Endodermal cell (in vitro differentiated cells): ENCODE data around the gene ZNF560. TPM values are rescaled to one million over a fixed set of nuclear protein-coding genes. Genes with fewer than 3 reads are reported as not detected.

Source experiments
- DNase-seq: peaks from one replicate; pipeline ENCODE4 v3.0.0-alpha.2; 2017
- H3K27ac ChIP-seq: 2 replicates; pipeline ENCODE4 v1.5.1; 2013; ENCODE audit warnings: mild to moderate bottlenecking, low read depth, low read length, moderate library complexity
- H3K27me3 ChIP-seq: 2 replicates; pipeline ENCODE4 v1.6.1; 2013; ENCODE audit warnings: mild to moderate bottlenecking, low read length, moderate library complexity; ENCODE audit not compliant: insufficient read depth, control insufficient read depth, poor library complexity, severe bottlenecking
- H3K36me3 ChIP-seq: 2 replicates; pipeline ENCODE4 v1.7.0; 2013; ENCODE audit warnings: mild to moderate bottlenecking, low read length, moderate library complexity; ENCODE audit not compliant: control insufficient read depth, insufficient read depth
- H3K4me1 ChIP-seq: one replicate; pipeline ENCODE4 v1.7.0; 2013; ENCODE audit warnings: low read length; ENCODE audit not compliant: control insufficient read depth, insufficient read depth
- H3K4me3 ChIP-seq: 2 replicates; pipeline ENCODE4 v1.5.1; 2013; ENCODE audit warnings: mild to moderate bottlenecking, low read length, moderate library complexity
- H3K9ac ChIP-seq: 2 replicates; pipeline ENCODE4 v1.6.1; 2013; ENCODE audit warnings: mild to moderate bottlenecking, low read length, moderate library complexity; ENCODE audit not compliant: poor library complexity, severe bottlenecking; ENCODE audit errors: extremely low read depth
- H3K9me3 ChIP-seq: 2 replicates; pipeline ENCODE4 v1.6.1; 2013; ENCODE audit warnings: mild to moderate bottlenecking, low read length, moderate library complexity; ENCODE audit not compliant: control insufficient read depth
- H3K27ac Mint-ChIP-seq: 2 replicates; pipeline ENCODE4 v1.8.0; 2020; ENCODE audit warnings: mixed read lengths
- H3K27me3 Mint-ChIP-seq: 2 replicates; pipeline ENCODE4 v1.8.0; 2021; ENCODE audit warnings: mild to moderate bottlenecking, mixed read lengths; ENCODE audit not compliant: insufficient read depth
- H3K36me3 Mint-ChIP-seq: 2 replicates; pipeline ENCODE4 v1.8.0; 2020; ENCODE audit warnings: low read depth, mixed read lengths
- H3K4me1 Mint-ChIP-seq: 2 replicates; pipeline ENCODE4 v1.8.0; 2020; ENCODE audit warnings: mixed read lengths
- H3K4me3 Mint-ChIP-seq: 2 replicates; pipeline ENCODE4 v1.8.0; 2020; ENCODE audit warnings: mild to moderate bottlenecking, moderate library complexity, mixed read lengths
- H3K9me3 Mint-ChIP-seq: 2 replicates; pipeline ENCODE4 v1.8.0; 2020; ENCODE audit warnings: mild to moderate bottlenecking, mixed read lengths
- WGBS, 2 experiments: methylation state at CpG; one replicate each; pipeline versions ENCODE4 v1.1.5 to v1.1.7; 2013; ENCODE audit warnings: missing lambda C conversion rate in 2 of 2, mixed read lengths in 1 of 2; ENCODE audit not compliant: insufficient coverage in 1 of 2, insufficient read length in 1 of 2; 5-methylcytosine and 5-hydroxymethylcytosine counted together
- total RNA-seq, 2 donors: library from RNA; stranded (reverse); fragmentation: NEBNext Ultra II Directional in 1 of 2; extraction: Animal tissue kit (Norgen Biotek cat#: 25700) in 1 of 2; gene quantifications; 2 replicates in 1 of 2; 3 replicates in 1 of 2; pipeline ENCODE4 v1.2.1, GENCODE V29; 2021
- TF ChIP-seq, protein P1 (sequence below): fragments of 200-600 bp; sonication (generic); conservative IDR thresholded peaks from 2 replicates; pipeline ENCODE4 v1.5.0; 2021; ENCODE audit warnings: antibody characterized with exemption, mild to moderate bottlenecking

The ZNF560 gene
- total RNA-seq, 2 donors from 2014 or later, result not detected

- TF ChIP-seq, protein P1, sequence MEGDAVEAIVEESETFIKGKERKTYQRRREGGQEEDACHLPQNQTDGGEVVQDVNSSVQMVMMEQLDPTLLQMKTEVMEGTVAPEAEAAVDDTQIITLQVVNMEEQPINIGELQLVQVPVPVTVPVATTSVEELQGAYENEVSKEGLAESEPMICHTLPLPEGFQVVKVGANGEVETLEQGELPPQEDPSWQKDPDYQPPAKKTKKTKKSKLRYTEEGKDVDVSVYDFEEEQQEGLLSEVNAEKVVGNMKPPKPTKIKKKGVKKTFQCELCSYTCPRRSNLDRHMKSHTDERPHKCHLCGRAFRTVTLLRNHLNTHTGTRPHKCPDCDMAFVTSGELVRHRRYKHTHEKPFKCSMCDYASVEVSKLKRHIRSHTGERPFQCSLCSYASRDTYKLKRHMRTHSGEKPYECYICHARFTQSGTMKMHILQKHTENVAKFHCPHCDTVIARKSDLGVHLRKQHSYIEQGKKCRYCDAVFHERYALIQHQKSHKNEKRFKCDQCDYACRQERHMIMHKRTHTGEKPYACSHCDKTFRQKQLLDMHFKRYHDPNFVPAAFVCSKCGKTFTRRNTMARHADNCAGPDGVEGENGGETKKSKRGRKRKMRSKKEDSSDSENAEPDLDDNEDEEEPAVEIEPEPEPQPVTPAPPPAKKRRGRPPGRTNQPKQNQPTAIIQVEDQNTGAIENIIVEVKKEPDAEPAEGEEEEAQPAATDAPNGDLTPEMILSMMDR, result no peak
- WGBS, 2 experiments, result 75 to 84% methylated on average over 2 to 4 of the region's 4 CpGs
- H3K27me3 ChIP-seq, result no peaks in the 10 kb centered on the region
- H3K27ac Mint-ChIP-seq, result no peak overlapping the region
- no peaks in the 10 kb centered on the region for H3K27me3 Mint-ChIP-seq
- peaks cover 87% of the 10 kb centered on the region for H3K9me3 ChIP-seq
- no peak overlapping the region for H3K4me3 Mint-ChIP-seq
- no peaks in the 10 kb centered on the region for H3K4me1 ChIP-seq
- peaks cover 97% of the 10 kb centered on the region for H3K9me3 Mint-ChIP-seq
- no peak for DNase-seq
- H3K27ac ChIP-seq, result no peak overlapping the region
- no peaks in the 10 kb centered on the region for H3K36me3 ChIP-seq
- no peak overlapping the region for H3K9ac ChIP-seq
- no peaks in the 10 kb centered on the region for H3K4me1 Mint-ChIP-seq
- H3K4me3 ChIP-seq, result no peak overlapping the region
- peaks cover 16% of the 10 kb centered on the region for H3K36me3 Mint-ChIP-seq
These were observed 36.5 kb downstream of the ZNF560 start for GRCh38 chr19:9461938-9462337.

DNA sequence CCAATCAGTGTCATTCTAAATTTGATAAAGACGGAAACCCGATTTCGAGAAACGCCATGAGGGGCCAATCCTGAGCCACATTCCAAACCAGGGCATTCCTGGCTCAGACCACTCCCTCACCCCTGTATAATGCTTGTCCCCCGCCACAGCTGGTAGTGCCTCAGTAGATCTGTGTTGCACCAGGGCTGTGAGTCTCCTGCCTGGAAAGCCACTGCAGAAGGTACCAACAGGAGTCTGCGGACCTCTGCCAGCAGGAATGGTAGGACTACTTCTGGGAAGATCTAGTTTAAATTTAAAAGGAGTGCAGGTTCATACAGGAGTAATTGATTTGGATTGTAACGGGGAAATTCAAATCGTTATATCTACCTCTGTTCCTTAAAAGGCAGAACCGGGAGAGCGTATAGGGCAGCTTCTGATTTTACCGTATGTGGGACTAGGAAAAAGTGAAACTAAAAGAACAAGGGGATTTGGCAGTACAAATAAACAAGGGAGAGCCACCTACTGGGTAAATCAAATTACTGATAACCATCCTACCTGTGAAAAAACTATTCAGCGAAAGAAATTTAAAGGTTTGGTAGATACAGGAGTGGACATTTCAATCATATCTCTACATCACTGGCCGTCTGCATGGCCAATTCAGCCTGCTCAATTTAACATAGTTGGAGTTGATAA, 42.3 kb downstream of the ZNF560 start:
- Mint-ChIP-seq H3K4me3 (no peak overlapping the region), H3K9me3 (peaks cover 99% of the 10 kb centered on the region), H3K36me3 (peaks cover 10% of the 10 kb centered on the region), H3K4me1 (no peaks in the 10 kb centered on the region), H3K27ac (no peak overlapping the region), H3K27me3 (no peaks in the 10 kb centered on the region)
- TF ChIP-seq, protein P1, result no peak
- Histone ChIP-seq H3K27me3 (no peaks in the 10 kb centered on the region), H3K27ac (no peak overlapping the region), H3K9ac (no peak overlapping the region), H3K9me3 (peaks cover 95% of the 10 kb centered on the region), H3K4me3 (no peak overlapping the region), H3K36me3 (no peaks in the 10 kb centered on the region), H3K4me1 (no peaks in the 10 kb centered on the region)
- no peak for DNase-seq
- WGBS, 2 experiments, result 68% methylated on average over 11 to 12 of the region's 13 CpGs

- WGBS, 2 experiments, result 78 to 89% methylated on average over 3 to 4 of the region's 4 CpGs
These were observed 44.5 kb downstream of the ZNF560 start for GRCh38 chr19:9453953-9454352.

More at GRCh38 chr19:9453953-9454352, 44.5 kb downstream of the ZNF560 start:
- H3K9me3 ChIP-seq, result peaks cover 95% of the 10 kb centered on the region
- TF ChIP-seq, protein P1, result no peak
- no peak overlapping the region for H3K9ac ChIP-seq
- H3K36me3 Mint-ChIP-seq, result peaks cover 8% of the 10 kb centered on the region
- no peak for DNase-seq
- H3K4me3 Mint-ChIP-seq, result no peak overlapping the region
- H3K9me3 Mint-ChIP-seq, result peaks cover 99% of the 10 kb centered on the region
- H3K4me1 Mint-ChIP-seq, result no peaks in the 10 kb centered on the region
- H3K27ac Mint-ChIP-seq, result no peak overlapping the region
- H3K27me3 ChIP-seq, result no peaks in the 10 kb centered on the region
- peaks cover 1% of the 10 kb centered on the region for H3K27me3 Mint-ChIP-seq
- no peaks in the 10 kb centered on the region for H3K36me3 ChIP-seq
- H3K4me3 ChIP-seq, result no peak overlapping the region
- H3K27ac ChIP-seq, result no peak overlapping the region
- no peaks in the 10 kb centered on the region for H3K4me1 ChIP-seq
